DOHH2 (cell line): Measurements from ENCODE around the gene HNF4A.

Source experiments
- H3F3A ChIP-seq: fragments of 200-600 bp; sonication (generic), shearing (Covaris generic); 2 replicates; pipeline ENCODE4 v1.6.0; 2016; ENCODE audit warnings: antibody characterized with exemption, mild to moderate bottlenecking; ENCODE audit not compliant: control insufficient read depth, insufficient read depth
- H3K27ac ChIP-seq: fragments of 200-600 bp; sonication (generic); 2 replicates; pipeline ENCODE4 v1.5.1; 2014; ENCODE audit warnings: low read depth, mild to moderate bottlenecking, low read length, moderate library complexity
- H3K27me3 ChIP-seq: fragments of 200-600 bp; sonication (generic); 2 replicates; pipeline ENCODE4 v1.6.1; 2014; ENCODE audit warnings: mild to moderate bottlenecking, low read length, mixed read lengths; ENCODE audit not compliant: control insufficient read depth
- H3K36me3 ChIP-seq: fragments of 200-600 bp; sonication (generic); 2 replicates; pipeline ENCODE4 v1.6.1; 2014; ENCODE audit warnings: mild to moderate bottlenecking, low read length, moderate library complexity, mixed read lengths; ENCODE audit not compliant: control insufficient read depth
- H3K4me1 ChIP-seq: fragments of 200-600 bp; sonication (generic); 2 replicates; pipeline ENCODE4 v1.6.1; 2014; ENCODE audit warnings: mild to moderate bottlenecking, low read length, mixed read lengths; ENCODE audit not compliant: control insufficient read depth
- H3K4me2 ChIP-seq: fragments of 200-600 bp; sonication (generic); 2 replicates; pipeline ENCODE4 v1.6.0; 2014; ENCODE audit warnings: mild to moderate bottlenecking, low read length, moderate library complexity
- H3K4me3 ChIP-seq: fragments of 200-600 bp; sonication (generic); 2 replicates; pipeline ENCODE4 v1.5.1; 2014; ENCODE audit warnings: mild to moderate bottlenecking, low read length, mixed read lengths
- H3K79me2 ChIP-seq: fragments of 200-600 bp; sonication (generic); 2 replicates; pipeline ENCODE4 v1.6.1; 2014; ENCODE audit warnings: mild to moderate bottlenecking, low read length, mixed read lengths; ENCODE audit not compliant: control insufficient read depth
- H3K9me2 ChIP-seq: fragments of 200-600 bp; sonication (generic); replicated peaks from 2 replicates; pipeline ENCODE4 v1.6.1; 2014; ENCODE audit warnings: mild to moderate bottlenecking, low read length, mixed read lengths; ENCODE audit not compliant: control insufficient read depth
- H3K9me3 ChIP-seq: fragments of 200-600 bp; sonication (generic); 2 replicates; pipeline ENCODE4 v1.6.1; 2014; ENCODE audit warnings: antibody characterized with exemption, low read length, mixed read lengths; ENCODE audit not compliant: control insufficient read depth, insufficient read depth
- H4K20me1 ChIP-seq: fragments of 200-600 bp; sonication (generic); 2 replicates; pipeline ENCODE4 v1.6.0; 2014; ENCODE audit warnings: low read depth, mild to moderate bottlenecking, antibody characterized with exemption, low read length, moderate library complexity; ENCODE audit not compliant: control insufficient read depth, insufficient read depth
- CTCF ChIP-seq: fragments of 200-600 bp; sonication (generic); IDR thresholded peaks from one replicate; pipeline ENCODE4 v1.5.1; 2014; ENCODE audit warnings: antibody characterized with exemption, mild to moderate bottlenecking, low read depth, low read length; ENCODE audit not compliant: poor library complexity, severe bottlenecking
- EZH2phosphoT487 ChIP-seq: fragments of 200-600 bp; sonication (generic); IDR thresholded peaks from 2 replicates; pipeline ENCODE4 v1.6.1; 2017; ENCODE audit warnings: borderline replicate concordance, mild to moderate bottlenecking, antibody characterized with exemption, low read length, moderate library complexity, mixed read lengths

HNF4A gene

DNA sequence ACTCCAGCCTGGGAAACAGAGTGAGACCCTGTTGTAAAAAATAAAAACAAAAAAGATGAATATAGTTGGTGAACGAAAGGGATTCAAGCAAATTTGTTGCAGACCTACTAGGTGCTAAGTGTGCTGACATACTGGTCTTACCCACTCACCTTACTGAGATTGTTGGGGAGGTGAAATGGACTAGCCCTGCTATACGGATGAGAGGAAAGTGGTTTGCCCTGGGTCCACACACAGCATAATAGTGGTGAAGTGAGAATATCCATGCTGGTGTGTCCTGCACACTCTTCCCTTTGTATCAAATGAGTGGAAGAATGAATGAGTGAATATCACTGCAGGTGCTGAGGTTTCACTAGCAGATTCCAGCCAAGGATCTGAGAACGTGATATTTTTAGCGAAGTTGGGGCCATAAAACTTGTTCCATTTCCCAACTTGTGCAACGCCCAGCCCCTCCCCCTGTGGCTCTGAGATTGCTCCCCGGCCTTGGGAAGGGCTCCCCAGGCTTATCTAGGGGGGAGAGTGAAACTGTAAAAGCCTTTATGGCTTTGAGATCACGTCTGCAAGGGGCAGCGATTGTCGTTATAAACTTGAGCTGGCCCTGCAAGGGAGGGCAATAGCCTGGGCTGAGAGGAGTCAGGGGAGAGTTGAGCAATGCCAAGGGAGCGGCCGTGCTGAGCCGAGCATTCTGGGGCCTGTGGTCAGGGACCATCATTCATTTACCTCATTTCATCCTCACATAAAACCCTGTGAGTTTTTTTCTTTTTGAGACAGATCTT lies 87.0 kb downstream of the HNF4A start:
- Histone ChIP-seq H3K4me1 (no peaks in the 10 kb centered on the region), H3K79me2 (no peaks in the 10 kb centered on the region), H3K4me3 (no peak overlapping the region), H3K9me2 (no peaks in the 10 kb centered on the region), H3K9me3 (no peaks in the 10 kb centered on the region), H3K36me3 (no peaks in the 10 kb centered on the region), H3F3A (no peaks in the 10 kb centered on the region), H3K4me2 (no peak overlapping the region), H3K27ac (no peak overlapping the region), H3K27me3 (peaks cover 4% of the 10 kb centered on the region; the same call in 1 of the 2 replicates), H4K20me1 (no peaks in the 10 kb centered on the region)
- TF ChIP-seq EZH2phosphoT487 (no peak), CTCF (no peak)

DNA sequence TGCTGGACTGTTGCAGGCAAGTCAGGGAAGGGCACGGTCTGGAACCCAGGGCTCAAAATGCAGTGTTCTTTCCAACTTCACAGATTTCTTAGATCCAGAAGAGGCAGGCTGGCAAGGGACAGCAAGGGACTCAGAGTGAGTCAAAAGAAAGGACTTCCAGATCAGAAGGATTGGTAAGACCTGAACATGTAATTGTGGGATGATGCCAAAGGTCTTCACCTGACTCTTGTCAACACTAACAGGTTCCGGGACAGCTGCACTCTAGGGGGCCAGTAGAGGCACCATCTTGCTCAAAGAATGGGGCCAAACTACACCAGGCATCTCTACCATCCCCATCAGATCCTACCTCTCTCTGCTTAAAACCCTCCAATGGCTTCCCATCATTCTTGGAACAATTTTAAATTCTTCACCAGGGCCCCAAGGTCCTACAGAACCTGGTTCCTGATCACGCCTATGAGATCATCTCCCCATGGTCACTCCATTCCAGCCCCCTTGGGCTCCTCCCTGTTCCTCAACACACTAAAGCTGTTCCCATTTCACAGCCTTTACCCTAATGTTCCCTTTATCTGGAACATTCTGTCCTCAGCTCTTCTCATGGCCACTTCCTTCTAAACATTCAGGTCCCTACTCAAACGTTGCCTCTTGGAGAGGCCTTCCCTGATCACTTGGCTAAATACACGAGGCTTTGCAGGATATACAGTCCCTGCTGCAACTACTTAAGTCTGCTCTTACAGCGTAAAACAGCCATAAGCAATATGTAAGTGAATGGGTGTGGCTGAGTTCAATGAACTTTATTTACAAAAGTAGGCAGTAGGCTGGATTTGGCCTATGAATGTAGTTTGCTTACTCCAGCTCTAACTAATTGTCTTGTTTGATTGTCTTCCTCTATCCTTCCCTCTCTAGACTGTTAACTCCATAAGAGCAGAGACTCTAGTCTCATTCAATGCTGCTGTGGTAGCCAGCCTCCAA lies 90.5 kb downstream of the HNF4A start:
- Histone ChIP-seq H3K27ac (no peak overlapping the region), H3K4me1 (no peaks in the 10 kb centered on the region)
- TF ChIP-seq EZH2phosphoT487, result no peak
- TF ChIP-seq CTCF, result no peak

DNA sequence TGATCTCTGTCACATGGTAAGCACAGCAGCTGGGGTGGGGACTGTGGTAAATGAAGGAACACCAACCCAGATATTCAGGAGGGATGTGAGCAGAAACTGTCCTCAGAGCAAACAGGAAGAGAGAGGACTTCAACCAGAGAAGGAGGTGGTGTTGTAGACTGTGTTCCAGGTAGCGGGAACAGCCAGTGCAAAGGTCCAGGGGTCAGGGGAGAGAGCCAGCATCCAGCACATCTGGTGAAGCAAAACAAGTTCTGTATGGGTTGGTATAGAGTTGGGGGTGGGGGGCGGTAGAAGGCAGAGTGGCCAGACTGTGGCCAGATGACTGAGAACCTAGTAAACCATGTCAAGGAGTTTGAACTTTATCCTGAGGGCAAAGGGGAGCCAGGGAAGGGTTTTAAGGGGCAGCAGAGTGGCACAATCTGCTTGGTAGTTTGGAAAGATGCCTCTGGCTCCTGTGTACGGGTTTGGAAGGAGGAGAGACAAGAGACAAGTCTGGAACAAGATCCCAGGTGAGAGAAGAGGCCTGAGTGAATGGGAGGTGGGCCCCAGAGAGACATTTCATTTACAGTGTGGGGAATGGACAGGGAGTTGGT lies 92.4 kb downstream of the HNF4A start:
- Histone ChIP-seq H3K4me2 (no peak overlapping the region), H3K9me3 (no peaks in the 10 kb centered on the region), H3F3A (no peaks in the 10 kb centered on the region), H4K20me1 (no peaks in the 10 kb centered on the region), H3K4me1 (no peaks in the 10 kb centered on the region), H3K9me2 (no peaks in the 10 kb centered on the region), H3K27ac (no peak overlapping the region), H3K27me3 (peaks cover 18% of the 10 kb centered on the region), H3K4me3 (no peak overlapping the region), H3K79me2 (no peaks in the 10 kb centered on the region), H3K36me3 (no peaks in the 10 kb centered on the region)
- TF ChIP-seq CTCF (no peak), EZH2phosphoT487 (no peak)

More for the DNA sequence above, 90.5 kb downstream of the HNF4A start:
- no peaks in the 10 kb centered on the region for H3K9me3 ChIP-seq
- no peaks in the 10 kb centered on the region for H3F3A ChIP-seq
- H3K4me3 ChIP-seq, result no peak overlapping the region
- H4K20me1 ChIP-seq, result no peaks in the 10 kb centered on the region
- peaks cover 12% of the 10 kb centered on the region; the same call in 1 of the 2 replicates for H3K27me3 ChIP-seq
- H3K4me2 ChIP-seq, result no peak overlapping the region
- H3K79me2 ChIP-seq, result no peaks in the 10 kb centered on the region
- H3K9me2 ChIP-seq, result no peaks in the 10 kb centered on the region
- no peaks in the 10 kb centered on the region for H3K36me3 ChIP-seq
